ENCODE data around the gene SERPINA4.

SERPINA4 gene, protein sequence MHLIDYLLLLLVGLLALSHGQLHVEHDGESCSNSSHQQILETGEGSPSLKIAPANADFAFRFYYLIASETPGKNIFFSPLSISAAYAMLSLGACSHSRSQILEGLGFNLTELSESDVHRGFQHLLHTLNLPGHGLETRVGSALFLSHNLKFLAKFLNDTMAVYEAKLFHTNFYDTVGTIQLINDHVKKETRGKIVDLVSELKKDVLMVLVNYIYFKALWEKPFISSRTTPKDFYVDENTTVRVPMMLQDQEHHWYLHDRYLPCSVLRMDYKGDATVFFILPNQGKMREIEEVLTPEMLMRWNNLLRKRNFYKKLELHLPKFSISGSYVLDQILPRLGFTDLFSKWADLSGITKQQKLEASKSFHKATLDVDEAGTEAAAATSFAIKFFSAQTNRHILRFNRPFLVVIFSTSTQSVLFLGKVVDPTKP

DNA sequence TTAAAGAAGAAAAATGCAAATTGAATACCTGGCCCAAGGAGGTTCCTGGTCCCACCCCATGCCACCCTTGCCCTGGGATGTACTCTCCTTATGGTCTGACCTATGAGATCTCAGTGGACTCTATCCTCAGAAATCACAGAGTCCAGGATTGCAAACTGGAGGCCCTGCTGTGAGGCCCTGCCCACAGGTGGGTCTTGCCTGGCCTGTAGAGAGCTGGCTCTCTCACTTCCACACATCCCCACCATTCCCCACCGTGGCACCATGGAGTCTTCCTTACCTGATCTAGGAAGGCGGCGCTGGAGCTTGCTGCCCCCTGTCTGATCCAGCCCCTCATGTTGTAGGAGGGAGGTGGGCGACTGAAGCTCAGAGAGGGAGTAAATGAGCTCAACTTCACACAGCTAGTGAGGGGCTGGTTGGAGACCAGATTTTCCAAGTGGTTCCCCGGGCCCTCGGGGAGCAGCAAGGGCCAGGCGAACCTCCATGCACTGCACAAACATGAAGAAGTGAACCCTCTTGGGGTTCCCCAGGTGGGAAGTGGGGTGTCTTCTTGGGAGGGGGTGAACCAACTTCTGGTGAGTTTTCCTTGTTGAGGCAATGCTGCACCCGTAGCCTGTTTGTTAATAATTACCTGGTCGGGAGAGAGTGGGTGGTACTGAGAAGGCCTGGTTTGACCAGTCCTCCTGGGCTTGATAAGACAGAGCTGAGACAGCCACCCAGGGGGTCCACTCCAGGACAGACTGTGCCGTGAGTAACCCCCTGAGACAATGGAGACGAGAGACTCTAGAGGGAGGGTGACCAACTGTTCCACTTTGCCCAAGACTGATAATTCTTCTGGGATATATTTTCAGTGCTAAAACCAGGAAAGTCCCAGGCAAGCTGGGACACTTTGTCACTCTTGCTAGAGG is at the start of gene SERPINA4:
TSS of gene SERPINA4 (plus strand) at position 692 of the 905 bp plus-strand sequence. CDS start 2,041 bp downstream, outside the sequence.
- no peak for DNase-seq

DNA sequence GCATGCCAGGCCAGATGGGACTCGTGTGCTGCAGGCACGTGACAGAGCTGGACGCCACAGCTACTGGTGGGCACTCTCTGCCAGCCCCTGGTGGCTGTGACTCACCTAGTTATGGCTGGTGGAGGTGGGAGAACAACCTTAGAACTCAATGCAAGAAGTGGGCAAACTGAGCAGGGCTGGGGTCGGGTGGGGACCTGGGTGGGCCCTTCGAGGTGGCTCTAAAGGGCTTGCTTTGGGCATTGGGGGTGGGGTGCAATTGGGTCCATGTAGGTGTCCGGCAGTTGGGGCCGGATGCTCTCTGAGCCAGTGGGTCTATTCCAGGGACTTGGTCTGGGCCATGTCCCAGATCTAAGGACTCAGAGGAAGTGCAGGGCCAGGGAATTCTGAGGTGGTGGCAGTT is 46.9 kb upstream of the SERPINA4 start:
- no peak for DNase-seq

DNA sequence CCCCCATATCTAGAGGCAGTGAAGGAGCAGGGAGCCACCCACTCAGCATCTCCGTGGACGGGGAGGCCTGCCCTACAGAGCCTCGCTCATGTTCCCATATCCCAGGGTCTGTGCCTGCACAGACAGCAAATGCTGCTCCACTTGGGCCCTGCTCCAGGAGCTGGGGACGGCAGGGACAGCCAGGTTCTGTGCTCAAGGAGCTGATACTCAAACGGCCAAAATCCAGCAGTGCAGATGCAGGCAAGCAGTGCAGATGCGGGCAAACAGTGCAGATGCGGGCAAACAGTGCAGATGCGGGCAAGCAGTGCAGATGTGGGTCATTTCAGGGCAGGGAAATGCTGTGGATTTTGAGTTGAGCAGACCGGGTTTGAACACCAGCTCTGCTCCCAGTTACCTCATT is 45.8 kb upstream of the SERPINA4 start:
- no peak for DNase-seq

DNA sequence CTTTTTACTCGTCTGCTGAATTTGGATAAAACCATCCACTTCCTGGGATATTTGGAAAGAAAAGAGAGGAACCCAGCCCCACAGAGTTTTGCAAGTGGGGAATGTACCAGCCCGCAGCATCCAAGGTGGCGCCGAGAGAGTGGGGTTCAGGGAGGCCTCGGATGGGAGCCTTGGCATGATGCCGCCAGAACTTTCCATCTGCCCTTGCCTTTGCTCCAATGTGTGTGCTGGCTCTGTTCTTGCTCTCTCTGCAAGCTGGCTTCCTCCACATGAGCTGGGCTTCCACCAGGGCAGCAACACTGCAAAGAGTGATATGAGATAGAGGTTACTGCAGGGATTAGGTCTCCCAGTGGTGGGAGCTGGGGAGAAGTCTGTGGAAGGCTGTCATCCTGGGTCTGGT is 45.4 kb upstream of the SERPINA4 start:
- no peak for DNase-seq

DNA sequence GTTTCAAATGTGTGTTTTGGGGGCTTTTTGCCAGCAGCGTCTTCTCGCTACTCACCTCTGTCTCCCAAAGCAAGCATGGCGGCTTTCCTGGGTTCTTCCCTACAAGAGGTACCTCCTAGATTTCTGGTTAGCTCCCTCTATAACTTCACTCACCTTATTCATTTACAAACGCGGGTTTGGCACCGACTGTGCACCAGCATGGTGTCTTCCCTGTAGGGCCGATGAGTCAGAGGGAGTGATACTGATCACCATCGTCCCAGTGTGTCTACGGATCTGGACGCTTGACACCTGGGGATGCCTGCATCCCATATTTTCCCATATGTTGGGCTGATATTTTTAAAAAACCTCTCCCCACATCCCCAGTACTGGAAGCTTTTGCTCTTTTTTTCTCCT is 44.0 kb upstream of the SERPINA4 start:
- DNase-seq: no peak

DNA sequence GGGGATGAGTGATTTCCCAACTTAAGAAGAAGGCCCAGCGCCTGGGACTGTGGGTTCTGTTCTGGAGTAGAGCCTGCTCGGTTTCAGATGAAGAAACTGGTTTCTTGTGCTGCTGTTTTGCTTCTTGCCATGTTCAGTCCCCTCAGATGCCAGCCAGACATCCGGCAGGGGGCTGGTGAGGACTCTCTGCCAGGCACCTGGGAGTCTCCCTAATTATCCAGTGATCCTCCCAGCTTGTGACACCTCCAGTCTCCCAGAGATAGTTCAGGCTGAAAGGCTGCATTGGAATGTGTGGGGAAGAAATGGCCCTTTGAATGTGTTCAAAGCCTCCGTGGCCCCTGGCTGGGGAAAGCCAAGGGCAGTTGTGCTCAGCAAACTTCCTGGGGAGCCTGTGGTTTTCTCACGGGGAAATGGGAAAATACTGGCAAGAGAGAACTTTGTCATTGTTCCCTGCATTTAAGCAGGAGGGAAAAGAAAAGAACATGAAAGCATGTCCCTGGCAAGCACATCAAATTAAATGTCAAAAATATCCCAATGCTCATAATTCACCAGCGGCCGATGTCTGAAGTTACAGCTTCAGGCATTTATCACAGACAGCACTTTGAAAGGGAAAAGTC is 43.5 kb upstream of the SERPINA4 start:
- no peak for DNase-seq

DNA sequence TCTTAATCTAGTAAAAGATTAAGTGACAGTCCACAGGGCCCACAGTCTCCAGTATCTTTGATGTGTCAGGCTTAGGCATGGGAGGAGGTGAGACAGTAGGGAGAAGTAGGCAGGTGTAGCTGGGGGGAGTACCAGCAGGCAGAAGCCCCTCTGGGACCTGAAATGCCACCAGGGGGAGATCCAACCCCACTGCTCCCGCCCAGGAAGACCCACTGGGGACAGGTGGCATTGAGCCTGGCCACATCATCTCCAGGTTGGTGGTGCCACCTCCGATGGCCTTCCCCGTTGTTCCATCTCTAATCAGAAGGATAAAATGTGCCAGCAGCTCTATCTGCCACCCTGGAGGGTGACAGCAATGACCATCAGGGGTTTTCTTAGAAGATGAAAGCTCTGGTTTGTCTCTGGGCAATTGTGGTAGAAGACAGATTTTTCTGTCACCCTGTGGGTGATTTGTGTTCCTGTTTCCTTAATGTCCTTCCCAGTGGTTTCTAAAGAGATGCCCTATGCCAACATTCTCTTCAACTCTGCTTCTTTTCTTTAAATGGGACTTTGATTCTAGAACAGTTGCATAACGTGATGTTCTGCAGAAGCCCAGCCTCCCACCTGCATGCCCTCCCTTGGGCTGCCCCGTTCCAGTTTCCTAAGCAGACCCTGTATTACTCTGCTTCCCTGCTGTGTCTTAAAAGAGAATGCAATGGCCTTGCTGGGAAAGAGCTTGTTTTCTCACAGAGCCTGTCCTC is 39.7 kb upstream of the SERPINA4 start:
- DNase-seq: no peak

DNA sequence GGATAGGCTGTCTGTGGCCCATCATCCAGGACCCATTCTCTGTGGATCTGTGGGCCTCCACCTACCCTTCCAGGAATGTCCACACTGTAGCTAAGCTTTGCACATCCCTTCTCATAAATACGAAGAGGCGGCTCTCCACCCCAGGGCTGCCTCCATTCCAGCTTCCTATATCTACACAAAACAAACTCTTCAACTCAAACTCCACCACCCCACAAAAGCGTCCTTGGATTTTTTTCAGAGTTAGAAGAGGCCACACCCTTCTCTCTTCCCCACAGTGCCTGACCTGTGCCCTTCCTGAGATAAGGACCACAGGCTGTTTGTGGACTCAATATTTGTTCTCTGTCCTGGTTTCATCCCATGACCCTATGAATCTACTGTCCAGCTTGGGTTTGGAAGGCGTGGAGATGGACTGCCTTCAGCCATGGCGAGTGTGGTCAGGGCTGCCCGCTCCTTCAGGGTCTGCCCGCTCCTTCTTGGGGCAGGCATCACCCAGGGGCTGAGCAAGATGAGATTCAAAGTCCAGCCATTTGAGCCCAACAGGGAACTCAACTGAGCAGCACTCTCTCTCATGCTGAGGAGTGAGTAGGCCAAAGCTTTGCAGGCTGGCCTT is 39.0 kb upstream of the SERPINA4 start:
- no peak for DNase-seq

DNA sequence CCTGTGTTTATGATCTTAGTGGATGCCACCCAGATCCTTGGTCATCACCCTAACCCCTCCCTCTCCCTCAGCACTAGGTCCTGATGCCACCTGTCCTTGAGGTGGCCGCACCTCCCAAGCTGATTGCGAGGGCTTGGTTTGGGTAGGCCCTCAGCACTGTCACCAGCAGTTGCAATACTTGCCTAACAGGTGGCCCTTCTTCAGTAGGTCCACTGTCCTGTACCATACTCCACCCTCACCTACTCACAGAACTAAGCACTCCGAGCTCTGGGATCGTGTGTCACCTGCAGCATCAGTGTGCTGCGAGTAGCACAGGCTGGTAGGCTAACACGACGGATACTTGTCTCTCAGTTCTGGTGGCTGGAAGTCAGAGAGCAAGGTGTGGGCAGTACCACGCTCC is 38.0 kb upstream of the SERPINA4 start:
- no peak for DNase-seq

DNA sequence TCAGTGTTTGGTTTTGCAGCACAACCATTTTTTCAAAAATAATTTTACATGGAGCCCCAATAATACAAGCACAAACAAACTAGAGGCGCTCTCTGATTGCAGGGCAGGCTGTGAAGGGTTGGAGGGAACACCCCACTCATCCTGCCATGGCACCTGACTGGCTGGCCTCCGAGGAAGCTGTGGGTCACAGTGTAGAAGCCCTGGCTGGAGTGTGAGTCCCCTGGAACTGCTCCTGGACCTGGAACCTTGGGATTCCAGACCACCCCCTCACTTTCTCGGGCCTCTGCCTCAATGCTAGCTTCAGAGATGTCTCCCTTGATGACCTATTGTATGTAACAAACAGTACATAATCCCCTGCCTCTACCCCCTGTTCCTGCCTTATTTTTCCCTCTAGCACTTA is 37.1 kb upstream of the SERPINA4 start:
- DNase-seq: no peak

DNA sequence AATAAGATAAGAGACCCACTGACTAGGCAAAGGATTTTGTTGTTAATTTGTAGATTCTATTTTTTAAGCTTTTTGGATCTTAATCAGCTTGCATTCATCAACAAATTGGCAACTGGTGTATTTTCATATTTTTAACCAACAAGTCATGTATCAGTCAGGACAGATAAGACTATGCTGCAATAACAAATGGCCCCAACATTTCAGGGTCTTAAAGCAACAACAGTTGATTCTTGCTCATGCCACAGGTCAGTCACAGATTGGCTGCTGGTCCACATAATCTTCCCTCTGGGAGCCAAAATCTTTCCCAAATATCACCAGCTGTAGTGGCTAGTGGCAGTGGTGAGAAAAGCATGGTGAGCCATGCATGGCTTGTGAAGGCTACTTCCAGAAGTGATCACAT is 30.1 kb upstream of the SERPINA4 start:
- DNase-seq: no peak

DNA sequence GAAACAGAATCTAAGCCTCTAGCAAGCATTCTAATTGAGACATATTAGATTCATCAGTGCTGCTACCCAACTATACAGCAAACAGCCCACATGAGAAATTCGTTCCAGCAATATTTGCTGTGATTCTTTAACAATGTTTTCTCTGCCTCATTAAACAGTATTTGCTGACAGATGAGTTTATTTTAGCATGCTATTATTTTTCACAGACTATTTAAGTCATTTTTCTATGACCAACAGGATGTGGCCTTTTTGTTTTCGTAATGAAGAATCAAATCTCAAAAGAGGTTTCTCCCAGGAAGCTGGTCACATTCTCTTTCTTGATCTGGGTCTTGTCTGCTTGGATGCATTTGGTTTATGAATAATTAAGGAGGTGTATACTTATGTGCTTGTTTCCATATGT is 28.8 kb upstream of the SERPINA4 start:
- no peak for DNase-seq

DNA sequence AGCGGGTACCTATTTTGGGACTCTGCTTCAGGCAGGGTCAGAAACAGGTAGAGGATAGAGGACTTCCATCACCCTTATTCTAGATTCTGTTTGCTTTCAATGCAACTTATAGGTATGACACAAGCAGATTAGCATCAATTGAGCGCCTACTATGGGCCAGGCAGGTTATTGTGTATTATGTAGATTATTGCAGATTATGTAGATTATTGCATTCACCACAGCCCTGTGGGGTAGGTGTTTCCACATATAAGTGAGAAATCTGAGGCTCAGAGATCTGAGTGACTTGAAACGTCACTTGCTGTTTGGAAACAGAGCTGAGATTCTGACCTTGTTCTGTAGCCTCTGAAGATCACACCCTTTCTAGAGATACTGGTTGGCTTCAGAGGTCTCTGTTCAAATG is 25.7 kb upstream of the SERPINA4 start:
- no peak for DNase-seq

DNA sequence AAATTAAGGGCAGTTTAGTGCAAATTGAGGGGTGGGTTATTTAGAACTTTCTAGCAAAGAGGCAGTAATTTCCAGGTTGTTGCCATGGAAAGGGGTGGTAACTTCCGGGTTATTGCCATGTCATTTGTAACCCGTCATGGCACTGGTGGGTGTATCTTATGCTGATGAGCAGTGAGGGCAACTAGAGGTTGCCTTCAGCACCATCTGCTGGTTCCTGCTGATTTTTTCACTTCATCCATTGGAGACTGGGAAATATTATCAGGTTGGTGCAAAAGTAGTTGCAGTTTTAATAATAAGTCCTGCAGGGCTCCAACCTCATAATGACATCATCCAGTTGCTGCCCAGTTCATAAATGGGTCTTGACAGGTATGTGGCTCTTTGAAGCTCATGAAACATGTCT is 24.4 kb upstream of the SERPINA4 start:
- no peak for DNase-seq

DNA sequence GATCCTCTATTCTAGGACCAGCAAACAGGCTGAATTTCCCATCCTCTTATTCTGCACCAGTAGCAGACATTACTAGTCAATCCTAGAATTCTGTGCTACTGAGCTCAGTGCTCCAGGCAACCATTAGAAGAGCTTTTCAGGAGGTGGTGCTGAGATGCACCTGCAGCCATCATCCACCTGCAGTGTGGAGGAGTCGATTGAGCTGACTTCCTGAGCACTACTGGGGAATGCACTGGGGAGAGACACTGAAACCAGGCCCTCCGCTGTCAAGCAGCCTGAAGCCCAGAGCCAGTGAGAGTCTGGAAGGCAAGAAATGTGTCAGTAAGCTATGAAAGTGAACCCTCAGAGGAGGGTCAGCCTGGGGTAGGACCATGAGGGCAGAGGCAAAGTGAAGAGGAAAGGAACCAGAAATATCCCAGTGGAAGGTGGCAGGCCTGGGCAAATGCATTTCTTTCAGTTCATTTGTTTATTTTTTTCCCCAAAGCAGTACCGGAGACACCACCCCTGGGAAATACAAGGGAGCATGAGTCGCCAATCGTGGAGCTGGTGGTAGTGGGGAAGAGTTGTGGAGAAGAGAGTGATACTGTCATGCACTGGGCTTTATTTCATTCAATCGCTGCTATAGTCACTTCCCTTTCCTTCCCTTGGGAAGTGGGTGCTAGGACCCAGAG is 23.0 kb upstream of the SERPINA4 start:
- no peak for DNase-seq

DNA sequence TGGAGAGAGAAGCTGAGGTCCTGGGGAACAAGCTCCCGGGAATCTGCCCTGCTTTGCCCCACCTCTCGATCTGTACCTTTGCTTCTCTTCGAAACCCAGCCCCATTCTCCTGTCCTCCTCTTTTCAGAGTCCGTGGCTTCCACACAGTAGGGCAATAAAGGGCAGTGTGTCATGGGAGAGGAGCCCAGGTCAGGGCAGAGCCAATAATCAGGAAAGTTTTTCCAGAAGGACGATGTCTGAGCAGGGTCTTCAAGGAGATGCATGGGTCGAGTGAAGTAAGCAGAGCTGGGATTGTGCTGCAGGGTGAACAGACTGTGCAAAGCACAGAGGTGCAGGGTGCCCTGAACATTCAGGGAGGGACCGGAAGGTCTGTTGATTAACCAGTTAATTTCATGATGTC is 22.1 kb upstream of the SERPINA4 start:
- DNase-seq: no peak

DNA sequence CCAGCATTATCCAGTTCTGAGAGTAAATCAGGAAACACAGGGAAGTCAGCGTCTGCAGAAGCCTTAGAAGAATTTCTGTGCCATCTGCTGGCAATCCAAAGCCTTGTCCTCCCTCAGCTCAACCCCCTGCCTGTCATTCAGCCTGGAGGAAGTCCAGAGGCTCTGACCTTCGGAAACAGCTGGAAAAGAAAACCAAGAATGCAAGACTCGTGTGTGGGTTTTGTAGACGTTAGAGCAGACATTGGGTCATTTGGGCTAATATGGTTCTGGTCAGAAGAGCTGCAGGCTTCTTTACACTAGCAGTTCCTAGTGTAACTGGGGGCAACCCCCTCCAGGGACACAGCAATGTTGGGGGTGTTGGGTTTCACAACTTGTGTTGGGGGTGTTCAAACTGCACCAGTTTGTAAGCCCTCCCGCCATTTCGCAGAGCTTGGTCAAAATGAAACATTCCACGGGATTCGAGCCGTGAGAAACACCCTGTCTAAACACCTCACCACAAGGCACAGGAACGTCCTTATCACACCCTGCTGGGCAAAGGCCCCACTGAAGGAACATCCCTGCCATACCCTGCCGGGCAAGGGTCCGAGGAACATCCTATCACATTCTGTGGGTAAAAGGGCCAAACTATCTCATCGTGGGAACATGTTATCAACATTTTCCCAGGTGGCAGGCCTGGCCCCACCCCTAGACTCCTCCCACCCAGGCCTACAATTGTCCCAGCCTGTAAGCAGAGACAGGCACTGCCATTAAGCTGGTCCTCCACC is 21.0 kb upstream of the SERPINA4 start:
- DNase-seq: no peak

DNA sequence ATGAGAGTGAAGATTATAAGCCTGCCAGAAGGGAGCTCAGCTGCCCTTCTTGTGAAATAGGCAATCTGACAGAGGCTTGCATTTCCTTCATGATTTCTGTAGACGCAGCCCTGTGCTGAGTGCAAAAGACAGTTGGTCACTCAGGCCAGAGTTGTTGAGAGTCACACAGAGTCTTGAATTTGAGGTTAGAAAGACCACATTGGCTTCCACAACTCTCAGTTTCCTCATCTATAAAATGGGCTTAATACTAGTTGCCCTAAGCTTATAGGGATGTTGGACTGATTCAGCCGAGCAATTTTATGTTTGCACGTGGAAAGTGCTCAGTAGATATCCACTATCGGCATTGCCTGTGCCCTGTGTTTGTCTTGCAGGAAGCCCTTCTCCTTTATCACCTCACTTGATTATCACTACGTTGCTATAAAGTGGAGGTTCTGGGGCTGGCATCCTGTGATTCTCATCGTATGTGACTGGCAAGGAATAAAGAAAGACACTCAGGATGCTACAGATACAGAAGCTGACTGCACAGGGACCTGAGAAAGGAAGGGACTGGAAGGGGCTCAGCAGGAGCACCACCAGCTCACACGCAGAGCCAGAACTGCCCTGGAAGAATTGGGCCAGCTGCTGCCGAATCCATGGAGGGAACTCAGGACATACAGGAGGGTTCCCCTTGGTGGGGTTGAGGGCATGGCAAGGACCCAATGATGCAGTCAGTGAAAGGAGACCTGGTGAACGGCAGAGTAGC is 19.8 kb upstream of the SERPINA4 start:
- DNase-seq: no peak

DNA sequence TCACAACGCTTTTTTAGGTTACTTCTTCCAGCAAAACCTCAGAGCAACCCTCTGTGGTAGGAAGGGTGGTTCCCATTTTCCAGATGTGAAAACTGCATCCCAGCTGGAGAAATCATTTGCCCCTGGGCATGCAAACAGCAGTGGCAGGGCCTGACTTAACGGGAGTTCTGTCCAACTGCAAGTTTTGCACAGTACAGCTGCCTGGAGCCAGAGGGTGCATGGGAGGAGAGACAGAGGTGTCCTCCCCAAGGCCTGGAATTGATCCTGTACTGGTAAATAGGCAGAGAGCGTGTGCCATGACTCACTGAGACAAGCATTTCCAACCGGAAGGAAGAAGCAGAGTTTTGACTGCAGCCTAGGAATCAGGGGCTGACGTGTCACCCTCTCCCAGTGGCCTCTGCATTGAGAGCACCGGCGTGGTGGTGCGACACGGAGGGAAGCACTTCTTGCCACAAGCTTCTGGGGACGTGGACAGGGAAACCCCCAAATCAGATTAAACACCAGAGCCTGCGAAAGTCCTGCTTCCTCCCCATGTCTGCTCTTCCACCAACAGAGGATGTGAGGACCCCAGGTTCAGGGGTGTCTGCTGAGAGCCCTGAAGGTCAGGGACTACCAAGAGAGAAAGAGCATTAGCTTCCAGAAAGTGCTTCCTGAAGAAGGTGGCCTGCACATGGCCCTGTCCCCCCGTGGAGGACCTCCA is 19.0 kb upstream of the SERPINA4 start:
- no peak for DNase-seq

Data from activated naive CD4-positive, alpha-beta T cell treated with anti-CD3 and anti-CD28 coated beads, Interleukin-2, amount 50 U/mL, for 16 hours (primary cell).